Measurements from ENCODE around the gene CTU2.
A peak's percentile ranks its signal among the peaks of the same experiment; 100 is the strongest.

CTU2 gene

DNA sequence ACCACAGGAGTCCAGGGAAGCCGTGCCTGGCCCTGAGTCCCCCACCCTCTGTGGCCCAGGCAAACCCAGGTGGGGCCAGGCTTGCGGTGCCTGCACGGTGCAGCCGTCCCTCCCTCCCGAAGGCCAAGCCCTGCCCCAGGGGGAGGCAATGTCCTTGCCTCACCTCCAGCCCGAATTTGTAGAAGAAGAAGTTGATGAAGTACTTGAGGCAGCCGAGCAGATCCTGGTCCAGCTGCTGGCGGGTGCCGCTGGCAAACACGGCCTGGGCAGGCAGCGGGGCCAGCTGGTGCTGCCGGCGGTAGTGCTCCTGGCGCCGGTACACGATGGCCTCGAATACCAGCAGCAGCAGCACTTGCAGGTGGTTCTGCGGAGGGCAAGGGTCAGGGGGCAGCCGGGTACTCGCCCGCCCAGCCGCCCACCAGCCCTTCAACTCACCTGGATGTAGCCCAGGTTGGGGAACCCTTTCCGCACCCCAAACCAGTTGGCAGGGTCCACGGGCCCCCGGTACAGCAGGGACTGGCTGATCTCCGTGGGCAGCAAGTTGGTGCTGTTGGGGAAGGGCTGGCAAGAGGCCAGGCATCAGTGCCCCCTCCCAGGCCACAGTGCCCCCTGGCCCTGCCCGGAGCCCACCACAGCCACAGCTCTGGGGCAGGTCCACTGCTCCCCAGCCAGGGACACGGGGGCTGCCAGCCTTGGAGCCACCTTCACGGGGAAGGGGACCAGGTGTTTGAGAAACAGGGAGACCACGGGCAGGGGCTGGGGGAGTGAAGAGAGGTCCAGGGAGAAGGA is 26.1 kb downstream of the CTU2 start:
- DNase-seq = peak; percentile 42

DNA sequence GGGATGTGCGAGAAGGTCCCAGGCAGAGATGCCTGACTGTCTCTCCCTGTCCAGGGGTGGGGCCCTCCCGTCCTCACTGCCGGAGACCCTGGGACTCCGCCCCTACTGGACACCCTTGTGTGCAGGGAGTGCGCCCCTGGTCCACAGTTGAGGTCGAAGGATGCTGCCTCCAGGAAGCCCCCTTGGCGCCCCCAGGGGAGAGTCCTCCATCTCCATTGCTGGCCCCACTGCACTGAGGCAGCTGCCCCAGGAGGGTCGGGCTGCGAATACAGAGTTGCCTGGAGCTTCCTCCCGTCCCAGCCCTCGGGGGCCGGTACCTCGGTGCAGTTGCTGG is 26.6 kb downstream of the CTU2 start:
- DNase-seq = no peak

DNA sequence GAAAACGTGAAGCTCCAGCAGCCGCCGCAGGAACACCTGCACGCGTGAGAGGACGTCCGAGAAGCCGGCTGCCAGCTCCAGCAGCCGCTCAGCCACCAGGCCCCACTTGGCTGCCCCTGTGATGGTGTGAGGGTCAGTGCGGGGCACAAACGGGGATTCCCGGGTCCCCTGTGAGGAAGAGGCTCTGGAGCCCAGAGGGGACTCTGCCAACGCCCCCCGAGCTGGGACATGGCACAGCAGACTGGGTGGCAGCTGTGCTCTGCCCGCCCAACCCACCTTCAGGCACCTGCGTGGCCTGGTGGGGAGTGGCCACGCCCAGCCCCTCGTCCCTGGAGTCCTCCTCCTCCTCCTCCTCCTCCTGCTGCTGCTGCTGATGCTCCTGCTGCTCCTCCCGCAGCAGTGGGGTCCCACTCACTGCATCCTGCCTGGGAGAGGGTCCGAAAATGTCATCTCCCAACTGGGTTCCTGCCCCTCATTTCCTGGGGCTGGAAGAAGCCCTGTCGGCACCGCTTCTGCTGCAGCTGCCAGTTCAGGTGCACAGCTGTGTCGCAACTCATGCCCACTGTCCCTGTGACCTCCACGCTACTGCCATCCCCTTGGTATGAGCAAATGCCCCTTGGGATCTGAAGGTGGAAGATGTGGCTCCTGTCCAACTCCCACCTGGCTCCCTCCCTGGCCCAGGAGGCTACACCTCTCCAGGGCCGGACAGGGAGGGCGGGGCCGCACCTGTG is 27.5 kb downstream of the CTU2 start:
- DNase-seq = no peak

- no peak for DNase-seq
These were observed 28.0 kb downstream of the CTU2 start for GRCh38 chr16:88734361-88734728.

GRCh38 chr16:88735121-88735520 is 28.8 kb downstream of the CTU2 start:
- no peak for DNase-seq

GRCh38 chr16:88735616-88736015 is 29.3 kb downstream of the CTU2 start:
- DNase-seq = no peak

- no peak for DNase-seq
These were observed 29.8 kb downstream of the CTU2 start for GRCh38 chr16:88736088-88736487.

- no peak for DNase-seq
These were observed 30.2 kb downstream of the CTU2 start for GRCh38 chr16:88736496-88736895.

DNA sequence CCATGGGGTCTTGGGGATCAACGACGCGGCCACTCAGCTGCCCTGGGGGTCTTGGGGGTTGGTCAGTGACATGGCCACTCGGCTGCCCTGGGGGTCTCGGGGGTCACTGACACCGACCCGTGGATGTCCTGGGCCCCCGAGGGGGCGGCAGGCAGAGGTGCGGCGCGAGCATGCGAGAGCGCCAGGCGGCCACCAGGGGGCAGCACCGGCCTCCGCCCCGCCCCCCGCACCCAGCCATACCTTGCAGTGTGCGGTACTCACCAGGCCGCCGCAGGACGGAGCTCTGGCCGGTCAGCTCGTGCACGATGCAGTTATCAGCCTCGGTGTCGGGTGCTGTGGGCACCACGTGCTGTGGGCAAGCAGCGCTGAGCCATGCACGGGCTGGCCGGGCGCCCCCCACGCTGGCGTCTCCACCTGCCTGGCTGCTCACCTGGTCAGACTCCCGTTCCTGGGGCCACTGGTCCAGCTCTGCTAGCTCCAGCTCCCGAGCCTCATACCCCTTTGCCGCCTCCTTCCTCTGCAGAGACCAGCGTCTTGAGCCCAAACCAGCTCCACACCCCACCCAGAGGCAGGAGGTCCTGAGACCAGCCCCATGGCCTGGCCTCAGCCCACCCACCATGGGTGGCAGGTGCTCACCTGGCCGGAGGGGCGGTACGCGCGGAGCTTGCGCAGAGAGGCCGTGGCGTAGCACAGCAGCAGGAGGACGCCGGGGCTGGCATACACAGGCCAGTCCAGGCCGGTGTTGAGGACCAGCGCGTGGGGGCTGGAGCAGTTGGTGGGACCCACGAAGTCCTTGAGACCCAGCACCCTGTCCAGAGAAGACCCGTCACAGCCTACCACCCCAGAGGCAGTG is 31.2 kb downstream of the CTU2 start:
- DNase-seq = no peak

- DNase-seq = no peak
These were observed 32.1 kb downstream of the CTU2 start for GRCh38 chr16:88738151-88739084.

- no peak for DNase-seq
These were observed 33.1 kb downstream of the CTU2 start for GRCh38 chr16:88739139-88739976.

GRCh38 chr16:88739977-88740726 is 33.8 kb downstream of the CTU2 start:
- DNase-seq = no peak

GRCh38 chr16:88740727-88741055 is 34.4 kb downstream of the CTU2 start:
- no peak for DNase-seq

GRCh38 chr16:88741368-88741767 is 35.1 kb downstream of the CTU2 start:
- DNase-seq = no peak

DNA sequence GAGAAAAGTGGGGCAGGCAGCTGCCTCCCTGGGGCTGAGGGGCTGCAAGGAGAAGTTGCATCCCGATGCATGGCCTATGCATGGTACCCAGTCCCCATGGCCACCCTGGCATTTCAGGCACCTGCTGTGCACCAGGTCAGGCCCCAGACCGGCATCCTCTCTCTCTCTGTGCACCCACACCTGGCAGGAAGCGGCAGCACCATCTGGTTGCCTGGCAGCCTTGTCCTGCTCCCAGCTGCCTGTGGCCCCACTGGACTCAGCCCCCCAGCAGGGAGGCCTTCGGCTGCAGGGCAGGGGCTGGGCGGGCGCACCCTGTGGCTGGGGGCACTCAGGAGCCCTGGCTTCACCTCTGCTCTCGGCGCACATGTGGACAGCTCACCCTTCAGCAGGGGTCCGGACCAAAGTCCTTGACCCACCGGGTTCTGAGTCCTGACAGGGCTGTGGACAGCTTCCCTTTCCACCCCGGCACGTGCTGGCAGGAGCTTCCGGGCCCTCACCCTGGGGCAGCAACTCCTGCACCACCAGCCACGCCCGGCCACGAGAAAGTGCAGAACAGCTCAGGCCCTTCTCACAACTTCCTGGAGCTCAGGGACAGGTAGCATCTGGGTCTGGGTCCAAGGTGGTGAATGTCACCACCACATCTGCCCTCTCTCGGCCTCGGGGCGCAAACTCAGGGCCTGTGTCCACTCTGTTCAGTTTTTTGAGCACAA is 36.7 kb downstream of the CTU2 start:
- no peak for DNase-seq

GRCh38 chr16:88743693-88744576 is 37.6 kb downstream of the CTU2 start:
- DNase-seq = no peak

GRCh38 chr16:88744577-88745521 is 38.5 kb downstream of the CTU2 start:
- DNase-seq = no peak

GRCh38 chr16:88746506-88746905 is 40.2 kb downstream of the CTU2 start:
- no peak for DNase-seq
